Urinary bladder (tissue), 4 donors: Measurements from ENCODE around the gene CD109. TPM values are rescaled to one million over a fixed set of nuclear protein-coding genes. Genes with fewer than 3 reads are reported as not detected.
"Not testable (repeated sequence)": the region's sequence is repeated elsewhere in the genome, so short reads cannot be mapped to it uniquely, and the experiment has no call there.

Experiments
- DNase-seq: peaks from one replicate; pipeline ENCODE4 v3.0.0-alpha.2; 2015; ENCODE audit errors: extremely low spot score
- H3K27ac ChIP-seq: one replicate; pipeline ENCODE4 v1.5.1; 2013; ENCODE audit warnings: low read depth, mild to moderate bottlenecking, moderate library complexity
- H3K36me3 ChIP-seq: one replicate; pipeline ENCODE4 v1.6.1; 2013; ENCODE audit warnings: mild to moderate bottlenecking, moderate library complexity; ENCODE audit not compliant: insufficient read depth
- H3K4me1 ChIP-seq: one replicate; pipeline ENCODE4 v1.6.1; 2013; ENCODE audit warnings: mild to moderate bottlenecking, moderate library complexity; ENCODE audit not compliant: insufficient read depth
- H3K4me3 ChIP-seq: one replicate; pipeline ENCODE4 v1.5.1; 2013; ENCODE audit warnings: low read depth, low read length
- WGBS: extraction: QIAGEN DNeasy Blood & Tissue Kit; methylation state at CpG from one replicate; pipeline ENCODE4 v1.1.7; 2013; 5-methylcytosine and 5-hydroxymethylcytosine counted together
- polyA plus RNA-seq: library from polyadenylated mRNA; stranded (reverse); fragments of 200-250 nt; gene quantifications from one replicate; pipeline ENCODE4 v1.2.3, GENCODE V29; 2013
- total RNA-seq: library from RNA; depleted of rRNA; stranded (reverse); fragments of >200 nt; gene quantifications from one replicate; pipeline ENCODE4 v1.2.3, GENCODE V29; 2014
- donor health status: healthy with polysubstance abuse.
- donor health status: healthy.

The CD109 gene
- total and polyA plus RNA-seq, 2 donors, result 7.0 to 34.9 TPM

DNA sequence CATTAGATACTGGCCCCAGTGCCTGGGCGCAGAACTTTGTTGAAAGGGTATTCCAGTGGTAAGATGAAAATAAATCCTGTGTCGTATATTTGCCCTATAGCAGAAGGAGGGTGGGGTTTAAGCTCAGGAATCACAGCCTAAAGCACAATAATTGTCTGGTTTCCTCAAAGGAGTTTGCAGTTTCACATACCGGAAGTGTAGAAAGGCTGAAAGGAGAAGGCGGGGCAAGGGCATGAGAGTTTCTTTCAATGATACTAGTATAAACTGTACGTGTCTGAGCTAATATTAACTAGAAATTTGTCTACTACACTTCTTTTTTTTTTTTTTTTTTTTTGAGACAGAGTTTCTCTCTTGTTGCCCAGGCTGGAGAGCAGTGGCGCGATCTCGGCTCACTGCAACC lies 29.2 kb downstream of the CD109 start:
- not testable (repeated sequence) for DNase-seq, H3K36me3 ChIP-seq, H3K4me1 ChIP-seq, H3K27ac ChIP-seq, H3K4me3 ChIP-seq
- WGBS, result 75% methylated on average over 8 of the region's 8 CpGs

DNA sequence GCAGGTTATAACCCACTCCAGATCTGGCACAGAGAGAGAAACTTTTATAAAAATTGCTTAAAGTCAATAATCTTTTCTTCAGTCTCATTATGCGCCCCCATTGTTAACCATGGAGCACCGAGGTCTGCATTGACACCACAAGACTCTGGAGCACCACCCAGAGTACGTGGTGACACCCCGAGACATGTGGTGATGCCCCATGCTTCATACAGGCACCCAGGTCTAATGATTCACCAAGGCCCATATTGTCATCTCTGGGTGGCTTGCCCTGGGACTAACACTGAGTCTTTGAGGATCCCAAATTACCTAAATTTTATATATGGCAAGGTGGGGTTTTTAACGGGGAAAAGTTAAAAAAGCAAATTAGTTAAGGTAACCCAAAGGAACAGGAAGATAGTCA lies 31.1 kb downstream of the CD109 start:
- WGBS, result 93% methylated on average over 5 of the region's 5 CpGs
- H3K4me3 ChIP-seq, result no peak overlapping the region
- no peak for DNase-seq

DNA sequence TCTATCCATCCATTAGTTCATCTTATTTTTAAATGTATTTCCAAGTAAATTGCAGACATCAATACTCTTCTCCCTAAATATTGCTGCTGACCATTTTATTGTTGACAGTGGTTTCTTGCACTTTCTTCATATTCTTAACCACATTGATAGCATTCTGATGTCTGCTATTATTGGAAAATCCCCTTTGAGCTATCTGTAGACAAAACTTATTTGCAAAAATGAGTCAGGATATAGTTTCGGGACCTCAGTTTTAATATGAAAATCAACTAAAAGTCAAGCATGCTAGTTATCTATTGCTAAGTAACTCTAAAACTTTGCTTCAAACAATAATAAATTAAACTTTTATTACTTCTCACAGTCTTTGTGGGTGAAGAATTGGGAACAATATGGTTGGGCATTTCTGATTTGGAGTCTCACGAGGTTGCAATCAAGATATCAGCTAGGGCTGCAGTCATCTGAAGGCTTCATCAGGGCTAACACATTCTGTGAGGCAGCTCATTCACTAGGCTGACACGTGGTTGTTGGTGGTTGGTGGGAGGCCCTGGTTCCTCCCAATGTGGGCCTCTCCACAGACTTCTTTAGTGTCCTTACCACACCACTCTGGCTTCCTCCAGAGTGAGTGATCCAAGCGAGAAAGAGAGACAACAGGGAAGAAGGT lies 32.7 kb downstream of the CD109 start:
- no peak overlapping the region for H3K4me3 ChIP-seq
- H3K36me3 ChIP-seq, result no peaks in the 10 kb centered on the region
- no peak overlapping the region for H3K27ac ChIP-seq
- DNase-seq, result no peak
- no peaks in the 10 kb centered on the region for H3K4me1 ChIP-seq
- 78% methylated on average over 4 of the region's 4 CpGs for WGBS

More for the DNA sequence above, 31.1 kb downstream of the CD109 start:
- Histone ChIP-seq H3K4me1 (no peaks in the 10 kb centered on the region), H3K27ac (no peak overlapping the region), H3K36me3 (no peaks in the 10 kb centered on the region)

DNA sequence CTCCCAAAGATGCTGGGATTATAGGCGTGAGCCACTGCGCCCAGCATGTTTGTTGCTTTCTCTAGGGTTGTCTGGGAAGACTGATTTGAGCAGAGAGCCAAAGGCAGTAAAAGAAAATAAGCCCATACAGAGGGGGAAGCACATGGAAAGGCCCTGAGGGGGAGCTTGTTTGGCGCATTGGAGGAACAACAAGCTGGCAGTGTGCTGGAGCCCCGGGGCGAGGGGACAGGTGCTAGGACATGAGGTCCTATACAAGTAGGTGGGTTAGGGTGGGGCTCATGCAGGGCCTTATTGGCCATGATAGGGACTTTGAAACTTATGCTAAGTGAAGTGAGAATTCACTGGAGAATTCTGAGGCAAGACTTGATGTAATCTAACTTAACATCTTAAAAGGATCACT lies 35.3 kb downstream of the CD109 start:
- H3K4me3 ChIP-seq, result no peak overlapping the region
- no peak for DNase-seq
- H3K36me3 ChIP-seq, result no peaks in the 10 kb centered on the region
- no peak overlapping the region for H3K27ac ChIP-seq
- no peaks in the 10 kb centered on the region for H3K4me1 ChIP-seq
- WGBS, result 96% methylated on average over 5 of the region's 5 CpGs

DNA sequence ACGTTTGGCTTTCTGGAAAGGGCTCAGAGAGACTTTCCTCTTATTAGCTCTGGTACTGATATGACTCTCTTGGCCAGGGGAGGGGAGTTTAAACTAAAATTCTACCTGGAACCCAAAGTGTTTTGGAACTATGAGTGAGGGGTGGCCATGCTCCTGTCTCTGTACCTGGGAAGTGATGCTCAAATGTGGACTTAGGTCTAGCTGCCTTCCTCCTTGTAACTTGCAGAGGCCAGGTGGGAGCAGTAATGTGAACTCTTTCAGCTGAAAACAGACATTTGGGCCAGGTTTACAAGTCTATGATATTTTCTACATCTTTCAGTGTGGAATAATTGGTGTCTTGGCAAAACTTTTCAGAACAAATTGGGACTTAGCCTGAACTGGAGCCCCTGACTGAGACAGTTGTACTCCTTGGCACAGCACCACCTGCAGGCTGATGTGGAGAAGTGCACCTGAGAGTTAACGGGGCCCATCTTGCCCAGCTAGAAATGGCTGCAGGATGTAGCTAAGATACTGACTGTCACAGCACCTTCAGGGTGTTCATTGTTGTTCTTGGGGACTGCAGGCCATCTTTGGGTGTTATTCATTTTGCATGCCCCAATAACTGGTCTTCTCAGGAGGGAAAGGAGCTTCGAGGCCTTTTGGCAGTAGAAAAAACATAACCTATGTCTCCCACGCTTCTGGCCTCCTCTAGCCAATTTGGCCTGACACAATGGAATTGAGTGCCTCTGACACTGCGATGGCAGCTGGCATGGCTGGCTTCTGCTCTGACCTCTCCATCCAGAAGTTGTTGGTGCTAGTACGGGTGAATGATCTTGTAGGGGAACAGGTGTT lies 37.1 kb downstream of the CD109 start:
- no peak overlapping the region for H3K27ac ChIP-seq
- peak; percentile 23 for DNase-seq
- no peak overlapping the region for H3K4me3 ChIP-seq
- no peaks in the 10 kb centered on the region for H3K4me1 ChIP-seq
- H3K36me3 ChIP-seq, result no peaks in the 10 kb centered on the region
- WGBS, result 68% methylated on average over 6 of the region's 6 CpGs

DNA sequence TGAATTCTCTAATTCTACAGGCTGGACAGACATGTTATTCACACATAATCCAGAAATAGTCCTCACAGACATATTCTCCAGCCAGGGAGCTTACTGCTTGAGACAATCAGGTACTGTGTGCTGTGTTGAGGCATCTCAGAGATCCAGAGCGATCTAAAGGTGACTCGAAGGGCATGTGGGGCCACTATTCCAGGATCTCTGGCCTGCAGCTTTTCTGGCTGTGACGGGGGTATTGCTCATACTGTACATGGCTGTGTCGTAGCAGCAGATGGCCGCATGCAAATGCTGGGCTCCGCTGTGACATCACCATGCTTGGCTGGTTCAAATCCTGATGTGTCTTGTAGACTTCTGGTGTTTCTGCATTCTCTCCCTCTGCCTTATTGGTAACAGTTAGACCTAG lies 37.8 kb downstream of the CD109 start:
- H3K4me1 ChIP-seq, result no peaks in the 10 kb centered on the region
- DNase-seq, result no peak
- WGBS, result 96% methylated on average over 6 of the region's 6 CpGs
- no peak overlapping the region for H3K27ac ChIP-seq
- no peaks in the 10 kb centered on the region for H3K36me3 ChIP-seq
- no peak overlapping the region for H3K4me3 ChIP-seq

DNA sequence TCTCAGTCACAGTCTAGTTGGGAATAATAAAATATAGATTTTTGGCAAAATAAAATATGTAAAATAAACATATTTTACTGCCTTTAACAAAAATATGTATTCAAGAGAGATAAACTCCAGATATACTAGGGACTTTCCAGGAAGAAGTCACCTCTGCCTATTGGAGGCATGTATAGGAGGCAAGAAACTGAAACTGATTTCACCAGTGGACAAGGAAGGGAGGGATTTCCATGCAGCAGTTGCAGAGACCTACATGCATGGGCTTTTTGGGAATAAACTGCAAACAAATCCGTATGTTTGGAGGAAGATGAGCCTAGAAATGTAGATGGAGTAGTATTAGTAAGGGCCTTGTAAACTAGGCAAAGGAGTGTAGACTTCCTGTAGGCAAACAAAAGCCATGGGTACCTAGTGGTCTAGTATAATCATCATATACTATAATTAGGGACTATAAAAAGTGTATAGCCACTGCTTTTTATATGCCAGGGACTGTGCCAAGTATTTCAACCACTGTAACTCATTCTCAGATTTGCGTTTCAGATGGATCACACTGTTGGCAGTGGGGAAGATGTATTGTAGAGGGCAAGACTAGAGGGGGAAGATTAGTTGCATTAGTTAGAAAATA lies 38.9 kb downstream of the CD109 start:
- Histone ChIP-seq H3K4me3 (no peak overlapping the region), H3K27ac (no peak overlapping the region), H3K36me3 (no peaks in the 10 kb centered on the region), H3K4me1 (no peaks in the 10 kb centered on the region)
- 65% methylated on average over 2 of the region's 2 CpGs for WGBS
- DNase-seq, result no peak

DNA sequence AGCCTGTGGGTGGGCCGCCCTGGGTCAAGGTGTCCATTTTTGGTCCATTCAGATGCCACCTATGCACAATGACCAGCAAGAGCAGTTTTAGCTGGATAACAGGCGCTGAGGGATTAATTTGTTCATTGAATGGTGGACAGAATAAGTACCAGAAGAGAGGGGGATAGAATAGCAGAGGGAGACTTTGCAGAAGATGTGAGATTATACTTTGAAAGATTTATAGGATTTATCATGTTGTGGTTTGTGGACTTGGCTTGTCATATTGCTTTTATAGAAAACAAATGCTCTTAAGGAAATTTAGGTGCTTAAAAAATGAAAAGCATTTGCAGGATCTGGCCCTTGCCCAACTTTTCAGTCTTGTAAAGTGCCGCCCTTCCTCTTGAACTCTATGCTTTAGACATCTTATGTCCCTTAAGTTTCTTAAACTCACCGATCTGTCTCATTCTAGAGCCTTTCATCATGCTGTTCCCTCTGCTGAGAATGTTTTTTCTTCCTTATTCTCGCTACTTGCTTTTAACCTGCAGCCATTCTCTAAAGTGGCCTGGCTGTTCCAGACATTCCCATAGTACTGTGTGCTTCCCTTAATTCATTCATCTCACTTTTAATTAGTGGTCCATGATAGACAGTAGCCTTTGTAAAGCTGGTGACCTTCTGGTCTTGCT lies 42.5 kb downstream of the CD109 start:
- H3K27ac ChIP-seq, result no peak overlapping the region
- H3K36me3 ChIP-seq, result no peaks in the 10 kb centered on the region
- H3K4me3 ChIP-seq, result no peak overlapping the region
- WGBS, result 61% methylated on average over 5 of the region's 5 CpGs
- H3K4me1 ChIP-seq, result no peaks in the 10 kb centered on the region
- no peak for DNase-seq

DNA sequence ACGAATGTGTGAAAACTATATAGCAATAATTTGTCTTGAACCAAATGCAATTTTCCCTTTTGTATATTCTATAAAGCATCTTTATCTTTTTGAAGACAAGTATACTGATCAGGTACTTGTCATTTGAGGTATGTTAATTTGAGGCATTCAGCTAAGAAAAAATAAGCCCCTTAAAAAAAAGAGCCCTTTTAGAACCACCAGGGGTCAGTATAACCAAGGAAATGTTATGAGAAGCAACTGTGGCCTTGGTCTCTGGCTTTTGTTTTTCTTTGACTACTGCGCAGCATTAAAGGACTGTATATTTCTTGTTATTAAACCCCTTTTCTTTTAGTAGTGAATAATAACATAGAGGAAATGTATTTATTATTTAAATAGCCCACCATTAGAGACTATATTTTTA lies 43.1 kb downstream of the CD109 start:
- Histone ChIP-seq H3K27ac (no peak overlapping the region), H3K4me3 (no peak overlapping the region), H3K4me1 (no peaks in the 10 kb centered on the region), H3K36me3 (no peaks in the 10 kb centered on the region)
- DNase-seq, result peak; percentile 68
- 59% methylated on average over 2 of the region's 2 CpGs for WGBS

DNA sequence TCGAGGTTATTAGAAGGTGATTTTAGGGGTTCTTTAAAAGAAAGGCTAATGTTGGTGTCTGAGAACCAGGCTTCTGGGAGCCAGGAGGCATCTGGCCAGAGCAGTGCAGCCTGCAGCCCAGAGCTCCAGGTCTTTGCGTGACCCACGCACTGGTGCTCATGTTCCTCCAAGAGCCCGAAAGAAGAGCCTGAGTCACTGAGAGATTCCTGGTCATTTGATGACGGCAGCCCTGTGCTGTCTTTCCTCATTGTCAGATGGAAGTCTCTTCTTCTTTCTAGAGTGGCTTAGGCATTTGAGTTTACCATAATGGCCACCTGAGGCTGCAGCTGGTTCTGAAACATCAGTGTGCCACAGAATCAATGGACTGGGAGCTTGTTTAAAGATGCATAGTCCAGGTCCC lies 46.4 kb downstream of the CD109 start:
- DNase-seq, result no peak
- no peak overlapping the region for H3K4me3 ChIP-seq
- WGBS, result 97% methylated on average over 5 of the region's 5 CpGs
- no peaks in the 10 kb centered on the region for H3K4me1 ChIP-seq
- H3K36me3 ChIP-seq, result no peaks in the 10 kb centered on the region
- H3K27ac ChIP-seq, result no peak overlapping the region

DNA sequence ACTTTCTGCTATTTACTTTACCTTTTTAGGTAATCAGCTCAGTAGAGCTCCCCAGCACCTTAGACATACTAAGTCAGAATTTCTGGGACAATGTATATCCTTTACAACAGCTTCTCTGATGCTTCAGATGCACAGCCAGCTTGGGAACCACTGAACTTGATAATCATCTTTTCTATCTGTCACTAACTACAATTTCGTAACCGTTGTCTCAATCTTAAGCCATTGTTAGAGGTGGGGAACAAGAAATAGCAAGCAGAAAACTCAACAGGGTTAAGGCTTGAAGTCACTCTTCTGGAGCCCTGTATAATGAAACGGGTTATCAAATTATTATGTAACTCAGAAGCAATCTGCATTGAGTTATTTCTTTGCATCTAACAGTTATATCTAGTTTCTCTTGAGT lies 47.1 kb downstream of the CD109 start:
- Histone ChIP-seq H3K36me3 (no peaks in the 10 kb centered on the region), H3K4me3 (no peak overlapping the region), H3K4me1 (no peaks in the 10 kb centered on the region), H3K27ac (no peak overlapping the region)
- WGBS, result 74% methylated on average over 3 of the region's 3 CpGs
- no peak for DNase-seq

DNA sequence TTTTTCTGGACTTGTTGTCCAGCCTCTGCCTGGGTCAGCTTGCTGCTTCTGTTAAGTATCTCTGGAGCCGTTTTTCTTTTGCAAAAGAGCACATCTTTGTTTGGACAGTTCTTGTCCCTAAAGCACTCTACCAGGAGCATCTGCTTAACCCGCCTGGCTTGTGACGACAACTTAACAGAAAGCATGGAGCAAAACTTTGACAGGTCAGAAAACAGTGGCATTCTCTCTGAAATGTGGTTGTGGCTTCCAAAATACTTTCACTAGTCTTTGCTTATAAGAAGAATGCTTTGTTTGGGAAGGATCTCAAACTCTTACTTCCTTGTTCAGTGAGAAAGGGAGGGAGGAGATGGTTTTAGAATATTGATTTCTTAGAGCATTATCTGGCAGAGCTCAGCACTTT lies 47.6 kb downstream of the CD109 start:
- no peaks in the 10 kb centered on the region for H3K4me1 ChIP-seq
- H3K4me3 ChIP-seq, result no peak overlapping the region
- no peaks in the 10 kb centered on the region for H3K36me3 ChIP-seq
- WGBS, result 37% methylated on average over 3 of the region's 3 CpGs
- no peak for DNase-seq
- no peak overlapping the region for H3K27ac ChIP-seq

DNA sequence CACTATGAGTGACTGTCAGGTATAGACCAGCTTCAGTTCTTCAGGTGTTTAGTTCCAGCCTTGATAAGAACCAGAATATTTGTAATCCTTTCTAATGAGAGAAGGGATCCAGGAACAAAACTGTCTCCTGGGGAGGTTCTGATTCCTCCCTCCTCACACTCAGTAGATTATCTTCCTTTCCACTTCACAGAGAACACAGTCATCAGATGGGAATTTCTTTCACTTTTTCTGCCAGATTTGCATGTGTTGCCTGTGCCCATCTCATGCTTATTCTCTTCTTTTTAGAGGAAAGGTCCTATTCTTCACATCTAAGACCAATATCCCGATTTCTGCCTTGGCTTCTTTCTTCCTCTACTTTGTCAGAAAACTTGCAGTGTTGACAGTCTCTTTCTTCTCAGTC lies 50.8 kb downstream of the CD109 start:
- H3K4me1 ChIP-seq, result no peaks in the 10 kb centered on the region
- H3K36me3 ChIP-seq, result no peaks in the 10 kb centered on the region
- no peak for DNase-seq
- peak overlapping the region; percentile 10 for H3K27ac ChIP-seq
- no peak overlapping the region for H3K4me3 ChIP-seq
- WGBS, result 88% methylated on average over 1 of the region's 1 CpG
